ENCODE results near the gene ASS1.

ASS1 gene

GRCh38 chr9:130477564-130477963, 32.8 kb downstream of the ASS1 start:
- no peak for DNase-seq

GRCh38 chr9:130478152-130478551, 33.4 kb downstream of the ASS1 start:
- no peak for DNase-seq

GRCh38 chr9:130478736-130479575, 34.2 kb downstream of the ASS1 start:
- no peak for DNase-seq

GRCh38 chr9:130479587-130479986, 34.8 kb downstream of the ASS1 start:
- DNase-seq = no peak

- DNase-seq = no peak
These were observed 35.9 kb downstream of the ASS1 start for GRCh38 chr9:130480673-130481072.

- DNase-seq = no peak
These were observed 37.7 kb downstream of the ASS1 start for GRCh38 chr9:130482463-130482862.

GRCh38 chr9:130483371-130483971, 38.7 kb downstream of the ASS1 start:
- no peak for DNase-seq

GRCh38 chr9:130484362-130485072, 39.8 kb downstream of the ASS1 start:
- DNase-seq = no peak

GRCh38 chr9:130486103-130486502, 41.3 kb downstream of the ASS1 start:
- DNase-seq = no peak

- DNase-seq = no peak
These were observed 42.7 kb downstream of the ASS1 start for GRCh38 chr9:130487500-130487899.

GRCh38 chr9:130488621-130489330, 44.0 kb downstream of the ASS1 start:
- DNase-seq = no peak

GRCh38 chr9:130490981-130491380, 46.2 kb downstream of the ASS1 start:
- no peak for DNase-seq

GRCh38 chr9:130491830-130492482, 47.2 kb downstream of the ASS1 start:
- DNase-seq = no peak

- DNase-seq = no peak
These were observed 48.3 kb downstream of the ASS1 start for GRCh38 chr9:130493021-130493420.

- DNase-seq = no peak
These were observed 48.7 kb downstream of the ASS1 start for GRCh38 chr9:130493476-130493875.

GRCh38 chr9:130495067-130495466, 50.3 kb downstream of the ASS1 start:
- no peak for DNase-seq

GRCh38 chr9:130497139-130497538, 52.4 kb downstream of the ASS1 start:
- no peak for DNase-seq

- no peak for DNase-seq
These were observed 53.6 kb downstream of the ASS1 start for GRCh38 chr9:130498298-130498917.

- no peak for DNase-seq
These were observed 54.3 kb downstream of the ASS1 start for GRCh38 chr9:130498918-130499698.

- no peak for DNase-seq
These were observed 55.1 kb downstream of the ASS1 start for GRCh38 chr9:130499804-130500263.

Data from right hindlimb (tissue), 1 donor.